GM19099 (cell line): Measurements from ENCODE around the gene GPR119.

Experiments
- POLR2A ChIP-seq: IDR thresholded peaks from 3 replicates; pipeline ENCODE4 v1.6.1; 2011; ENCODE audit warnings: low read depth; ENCODE audit not compliant: insufficient read length; ENCODE audit errors: extremely low read depth

GPR119 gene

DNA sequence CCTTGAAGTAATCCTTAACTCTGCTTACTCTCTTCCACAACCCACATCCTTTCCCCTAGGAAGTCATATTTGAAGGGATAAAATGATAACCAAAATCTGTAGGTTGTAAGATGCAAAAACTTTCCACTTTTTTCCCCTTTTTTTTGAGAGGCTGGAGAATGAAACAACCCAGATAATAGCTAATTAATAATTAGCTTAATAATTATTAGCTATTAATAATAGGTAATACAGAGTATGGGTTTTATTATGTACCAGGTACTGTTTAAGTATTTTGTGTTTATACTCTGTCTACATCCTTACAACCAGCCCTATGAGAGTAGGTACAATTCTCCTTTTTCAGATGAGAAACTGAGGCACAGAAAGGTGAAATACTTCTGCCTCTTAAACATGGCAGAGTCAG lies 9.4 kb downstream of the GPR119 start:
- TF ChIP-seq POLR2A, result no peak

DNA sequence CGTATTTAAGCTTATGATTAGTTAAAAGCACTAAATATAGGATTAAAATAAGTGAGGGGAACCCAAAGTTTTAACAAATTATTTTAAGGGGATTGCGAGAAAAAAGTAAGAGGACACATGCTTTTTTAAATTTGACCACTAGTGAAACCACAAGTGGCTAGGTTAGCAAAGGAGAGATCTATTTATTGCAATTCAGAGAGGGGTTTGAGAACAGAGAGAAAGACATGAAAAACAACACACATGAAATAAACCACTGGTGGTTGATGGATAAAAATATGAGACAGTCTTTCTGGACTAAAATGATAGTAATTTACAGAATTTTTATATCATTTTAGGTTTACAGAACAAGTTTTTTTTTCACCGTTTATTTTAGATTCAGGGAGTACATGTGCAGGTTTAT lies 33.9 kb downstream of the GPR119 start:
- TF ChIP-seq POLR2A, result no peak

DNA sequence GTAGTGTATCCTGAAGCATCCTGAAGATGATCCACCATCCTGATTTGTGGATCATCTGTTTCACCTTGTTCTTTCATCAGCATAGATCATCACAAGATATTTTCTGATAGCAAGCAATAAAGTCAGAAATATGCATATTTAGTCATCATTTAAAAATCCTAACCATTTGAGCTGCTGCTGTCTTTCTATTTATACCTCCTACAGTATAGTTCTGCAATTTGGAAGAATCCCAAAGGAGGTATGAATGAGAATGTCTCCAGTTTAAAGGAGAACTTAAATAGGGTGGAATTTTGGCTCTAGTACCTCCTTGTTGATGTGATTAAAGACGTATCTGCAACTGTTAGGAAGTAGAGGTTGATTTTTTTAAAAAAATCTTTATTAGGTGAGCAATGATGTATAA lies 38.2 kb downstream of the GPR119 start:
- TF ChIP-seq POLR2A, result no peak

DNA sequence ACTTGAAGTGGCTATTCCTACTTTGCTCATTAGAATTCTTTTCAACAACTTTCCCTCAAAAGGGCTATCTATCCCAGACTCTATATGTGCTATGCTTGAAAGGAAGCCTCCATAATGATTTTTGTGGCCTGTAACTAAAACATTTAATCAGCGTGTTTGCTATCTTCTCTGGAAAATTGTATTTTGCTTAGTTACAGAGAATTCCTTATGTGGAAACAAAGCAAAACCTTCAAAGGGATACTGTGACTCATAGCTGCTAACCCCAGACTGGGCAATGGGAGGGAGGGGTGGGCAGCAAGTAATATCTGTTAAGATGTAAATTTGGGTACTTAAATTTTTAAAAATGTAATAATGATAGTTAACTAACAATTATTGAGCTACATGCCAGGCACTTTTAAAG lies 42.1 kb downstream of the GPR119 start:
- no peak for TF ChIP-seq POLR2A

DNA sequence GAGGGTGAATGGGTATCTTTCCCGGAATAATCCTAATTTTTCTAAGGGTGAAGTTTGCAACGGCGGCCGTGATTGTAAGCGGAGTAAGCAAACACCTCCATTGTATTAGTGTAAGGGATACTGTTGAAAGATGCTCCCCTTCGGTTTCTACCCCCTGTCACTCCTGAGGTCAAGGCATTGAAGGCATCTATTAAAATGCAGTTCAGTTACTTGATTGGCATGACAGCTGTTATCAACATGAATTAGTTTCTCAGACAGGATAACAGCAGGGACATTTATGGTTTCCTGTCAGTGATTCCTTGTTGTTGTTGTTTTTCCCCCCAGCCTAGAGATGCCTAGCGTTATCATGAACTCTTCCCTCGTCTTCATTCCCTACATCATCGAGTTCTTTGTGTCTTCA lies 45.2 kb downstream of the GPR119 start:
- no peak for TF ChIP-seq POLR2A

DNA sequence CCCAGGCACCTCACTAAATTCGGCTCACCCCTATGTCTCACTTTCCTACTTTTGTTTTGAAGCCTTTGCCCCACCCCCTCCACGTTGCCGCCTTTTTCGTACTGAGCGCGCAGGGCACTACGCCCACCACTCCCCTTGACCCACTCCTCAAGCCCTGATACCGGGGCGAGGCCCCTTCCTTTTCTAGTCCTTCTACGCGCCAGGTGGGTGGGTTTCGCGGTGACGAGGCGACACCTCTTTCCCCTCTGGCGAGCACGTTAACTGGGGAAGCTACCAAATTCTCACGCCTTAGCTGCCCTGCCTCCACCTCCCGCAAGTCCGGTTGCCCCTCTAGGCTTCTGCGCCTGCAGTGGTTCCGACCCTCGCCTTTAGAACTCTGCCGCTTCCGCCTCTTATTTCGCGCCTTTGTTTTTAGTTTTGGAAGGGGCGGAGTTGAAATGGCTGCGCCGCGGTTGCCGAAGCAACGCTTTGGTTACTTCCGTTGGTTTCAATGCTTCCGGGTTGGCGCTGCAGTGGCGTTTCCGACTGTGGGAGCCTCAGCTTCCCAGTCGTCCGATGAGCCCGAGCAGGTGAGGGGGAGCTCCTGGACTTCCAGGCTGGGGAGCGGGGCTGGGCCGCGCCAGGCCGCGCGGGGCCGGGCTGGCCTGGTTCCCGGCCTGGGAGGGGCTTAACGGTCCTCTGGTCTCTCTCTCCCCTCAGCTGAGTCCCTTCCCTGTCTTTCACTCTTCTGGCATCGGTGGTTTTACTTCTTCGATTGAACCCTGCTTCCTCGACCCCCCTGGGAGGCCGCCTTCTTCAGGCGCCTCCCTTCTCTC lies 45.9 kb downstream of the GPR119 start, which contains the start of gene SLC25A14:
Gene SLC25A14 (plus strand): TSS at position 512 of the 815 bp plus-strand sequence. CDS start 360 bp downstream, outside the sequence.
- peak; percentile 51 for TF ChIP-seq POLR2A

DNA sequence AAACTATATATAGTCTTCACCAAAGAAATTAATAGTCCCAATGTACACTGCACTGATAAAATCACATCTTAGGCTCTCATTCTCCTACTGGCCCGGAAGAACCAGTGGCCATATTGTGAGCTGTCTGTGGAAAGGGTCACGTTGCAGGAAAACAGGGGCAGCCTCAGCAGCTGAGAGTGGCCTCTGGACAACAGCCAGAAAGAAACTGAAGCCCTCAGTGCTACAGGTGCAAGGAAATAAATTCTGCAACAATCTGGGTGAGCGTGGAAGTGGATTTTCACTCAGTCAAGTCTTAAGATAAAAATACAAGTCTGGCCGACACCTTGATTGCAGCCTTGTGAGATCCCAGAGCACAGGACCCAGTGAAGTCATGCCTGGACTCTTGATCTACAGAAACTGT lies 48.9 kb downstream of the GPR119 start:
- no peak for TF ChIP-seq POLR2A
